CD4-positive, alpha-beta T cell treated with Interleukin-4 for 1 hour (primary cell): ENCODE data around the gene C20orf96.
"Not testable (repeated sequence)": the region's sequence is repeated elsewhere in the genome, so short reads cannot be mapped to it uniquely, and the experiment has no call there.

ENCODE experiments used
- DNase-seq, 2 donors: peaks; one replicate each; pipeline ENCODE4 v3.0.0-alpha.2; 2020 to 2022

C20orf96 gene

DNA sequence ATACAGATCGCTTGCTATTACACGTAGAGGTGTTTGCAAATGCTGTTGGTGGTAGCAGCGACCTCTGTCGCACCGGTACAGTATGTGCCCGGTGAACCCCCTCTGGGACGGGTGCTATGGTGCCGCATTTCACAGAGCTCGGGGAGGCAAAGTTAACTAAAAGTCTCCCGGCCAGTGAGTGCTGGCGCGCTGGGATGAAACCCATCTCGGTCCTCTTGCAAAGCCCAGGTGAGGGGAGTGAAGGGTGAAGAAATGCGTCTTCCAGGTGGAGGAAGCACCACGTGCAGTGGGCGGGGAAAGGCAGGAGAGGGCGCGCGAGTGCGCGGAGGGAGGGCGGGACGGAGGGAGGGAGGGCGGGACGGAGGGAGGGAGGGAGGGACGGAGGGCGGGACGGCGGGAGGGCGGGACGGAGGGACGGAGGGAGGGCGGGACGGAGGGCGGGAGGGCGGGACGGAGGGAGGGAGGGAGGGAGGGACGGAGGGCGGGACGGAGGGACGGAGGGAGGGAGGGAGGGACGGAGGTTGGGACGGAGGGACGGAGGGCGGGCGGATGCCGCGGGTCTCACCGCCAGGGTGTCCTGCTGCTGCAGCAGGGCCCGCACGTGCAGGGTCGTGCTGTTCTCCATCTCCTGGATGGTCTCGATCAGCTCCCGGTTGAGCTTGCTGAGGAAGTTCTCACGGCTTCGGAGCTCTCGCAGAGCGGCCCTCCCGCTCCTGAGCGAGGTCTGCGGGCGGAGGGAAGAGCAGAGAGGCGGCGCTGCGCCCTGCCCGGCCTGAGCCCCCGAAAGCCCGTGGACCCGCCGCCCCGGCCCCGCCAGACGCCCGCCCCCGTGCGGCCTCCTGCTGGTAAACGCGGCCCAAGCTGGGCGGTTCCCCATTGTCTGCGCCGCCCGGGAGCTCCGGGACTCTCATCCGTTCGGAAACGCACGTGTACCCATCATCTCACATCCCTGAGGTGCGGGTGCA, 11.7 kb downstream of the C20orf96 start:
- peak in 1 of 2 donors; percentile 65 for DNase-seq

DNA sequence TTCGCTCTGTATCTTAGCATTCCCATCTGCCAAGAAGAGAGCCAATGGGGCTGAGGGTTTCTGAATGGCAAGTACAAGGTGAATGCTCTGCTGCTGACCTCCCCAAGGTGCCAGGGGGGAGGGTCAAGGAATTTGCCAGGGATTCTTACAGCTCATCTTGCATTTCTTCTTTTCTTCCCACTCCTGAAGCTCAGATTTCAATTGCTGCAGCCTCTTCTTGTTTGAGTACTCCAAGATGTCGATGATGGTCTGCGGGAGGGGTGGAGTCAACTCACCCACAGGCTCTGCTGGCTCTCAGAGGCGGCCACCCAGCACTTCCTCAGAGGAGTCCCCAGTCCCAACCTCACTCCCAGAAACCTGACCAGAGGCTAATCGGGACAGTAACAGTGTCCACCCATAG, 12.4 kb downstream of the C20orf96 start:
- DNase-seq = no peak

DNA sequence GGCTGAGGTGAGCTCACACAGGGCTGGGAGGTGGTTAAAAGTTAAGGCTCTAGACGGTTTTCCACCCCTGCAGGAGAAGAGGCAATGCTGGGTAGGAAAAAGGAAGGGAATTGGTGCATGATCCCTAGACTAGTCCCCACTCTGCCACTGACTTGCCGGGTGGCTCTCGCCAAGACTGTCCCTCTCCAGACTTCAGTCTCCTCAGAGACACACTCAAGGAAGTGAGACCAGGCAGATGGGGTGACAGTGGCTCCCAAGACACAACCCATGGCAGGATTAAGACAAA, 13.1 kb downstream of the C20orf96 start:
- DNase-seq = no peak

DNA sequence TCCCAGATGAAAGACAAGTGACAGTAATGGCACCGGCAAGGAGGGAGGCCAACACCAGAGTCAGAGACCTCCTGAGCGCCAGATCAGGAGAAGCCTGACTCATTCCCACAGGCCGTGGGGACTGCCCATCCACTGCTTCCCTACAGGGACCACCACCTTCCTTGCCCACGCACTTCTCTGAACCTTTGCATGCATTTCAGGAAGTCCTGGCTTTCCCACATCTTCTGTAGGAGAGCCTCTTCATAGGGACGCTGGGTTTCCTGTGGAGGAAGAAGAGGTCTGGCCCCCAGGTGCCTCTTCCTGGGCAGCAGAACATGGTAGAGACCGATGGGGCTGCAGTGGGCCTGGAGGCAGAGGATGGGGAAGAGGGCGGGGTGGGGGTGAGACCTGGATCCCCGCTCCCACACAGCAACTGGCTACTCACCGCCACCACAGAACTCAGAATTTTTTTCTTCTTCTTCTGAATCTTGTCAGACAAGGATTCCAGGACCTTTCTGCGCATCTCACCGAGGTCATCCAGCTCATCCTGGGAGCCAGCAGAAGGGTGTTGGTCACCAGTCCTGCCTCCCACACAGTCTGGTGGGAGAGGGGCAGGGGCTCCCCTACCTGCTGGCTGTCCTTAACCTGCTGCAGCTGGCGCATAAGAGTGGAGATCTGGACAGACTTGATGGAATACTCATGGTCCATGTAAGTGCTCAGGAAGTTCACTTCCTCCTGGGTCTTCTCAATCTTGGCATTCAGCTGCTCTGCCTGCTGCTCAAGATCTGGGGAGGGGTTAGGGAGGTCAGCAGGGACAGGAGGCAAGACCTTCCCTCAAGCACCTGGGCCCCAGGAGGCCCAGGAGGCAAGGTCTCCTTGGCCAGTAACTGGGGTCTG, 13.7 kb downstream of the C20orf96 start:
- no peak for DNase-seq

DNA sequence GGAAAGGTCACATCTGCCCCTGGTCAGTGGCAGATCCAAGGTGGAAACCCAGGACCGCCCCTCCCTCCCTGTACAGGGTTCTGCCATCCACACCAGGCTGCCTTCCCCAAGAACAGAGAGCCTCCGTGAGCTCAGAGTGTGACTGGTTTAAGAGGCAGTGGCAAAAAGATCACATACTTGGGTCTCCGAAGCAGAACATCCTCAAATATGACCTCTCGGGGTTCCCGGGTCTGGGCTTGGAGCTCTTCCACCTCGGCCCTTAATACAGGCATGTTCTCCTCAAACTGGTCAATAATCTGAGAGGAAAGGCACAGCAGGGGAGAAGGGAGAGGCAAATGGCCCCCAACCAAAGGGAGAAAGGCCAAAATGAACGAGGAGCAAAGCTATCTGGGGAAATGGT, 14.8 kb downstream of the C20orf96 start:
- DNase-seq = no peak

DNA sequence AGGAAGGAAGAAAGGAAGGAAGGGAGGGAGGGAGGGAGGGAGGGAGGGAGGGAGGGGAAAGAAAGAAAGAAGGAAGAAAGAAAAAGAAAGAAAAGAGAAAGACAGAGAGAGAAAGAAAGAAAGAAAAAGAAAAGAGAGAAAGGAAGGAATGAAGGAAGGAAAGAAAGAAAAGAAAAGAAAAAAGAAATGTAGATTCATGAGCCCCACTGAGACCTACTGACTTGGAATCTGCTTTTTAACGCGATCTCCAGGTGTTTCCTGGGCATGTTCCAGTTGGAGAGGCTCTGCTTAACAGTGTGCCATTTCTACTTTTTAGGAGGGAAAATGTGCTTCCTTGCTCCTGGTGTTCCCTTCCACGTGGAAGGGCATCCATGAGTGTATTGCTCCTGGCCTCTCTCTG, 16.7 kb downstream of the C20orf96 start:
- DNase-seq = no peak

DNA sequence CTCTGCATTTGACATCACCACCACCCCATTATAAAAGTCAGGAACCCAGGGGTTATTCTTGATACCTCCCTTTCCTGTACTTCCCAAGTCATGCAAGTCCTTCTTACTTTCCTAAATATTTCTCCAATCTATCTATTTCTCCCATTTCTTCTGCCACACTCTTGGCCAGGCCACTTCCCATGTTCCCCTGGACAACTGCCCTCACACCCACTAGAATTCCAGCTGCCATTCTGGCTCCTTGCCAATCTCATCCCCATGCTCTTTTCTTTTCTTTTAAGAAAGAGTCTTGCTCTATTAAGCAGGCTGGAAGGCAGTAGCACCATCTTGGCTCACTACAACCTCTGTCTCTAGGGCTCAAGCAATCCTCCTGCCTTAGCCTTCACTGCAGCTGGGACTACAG, 17.8 kb downstream of the C20orf96 start:
- DNase-seq = no peak

DNA sequence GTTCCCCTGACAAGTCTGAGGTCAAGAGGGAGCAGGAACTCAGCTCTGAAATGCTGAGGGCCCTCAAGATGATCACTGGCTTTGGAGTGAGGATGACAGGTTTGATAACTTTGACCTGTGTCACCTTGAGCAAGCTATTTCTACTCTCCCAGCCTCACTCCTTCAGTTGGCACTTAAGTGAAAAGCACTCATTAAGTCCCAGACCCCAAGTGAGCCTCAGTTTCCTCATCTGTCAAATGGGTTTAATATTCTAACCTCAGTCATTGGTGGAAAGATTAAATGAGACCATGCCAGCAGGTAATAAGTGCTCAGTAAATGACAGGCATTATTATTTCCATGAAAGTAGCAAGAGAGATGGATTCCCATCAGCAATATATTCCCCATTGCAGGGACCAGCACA, 19.0 kb downstream of the C20orf96 start:
- no peak for DNase-seq

DNA sequence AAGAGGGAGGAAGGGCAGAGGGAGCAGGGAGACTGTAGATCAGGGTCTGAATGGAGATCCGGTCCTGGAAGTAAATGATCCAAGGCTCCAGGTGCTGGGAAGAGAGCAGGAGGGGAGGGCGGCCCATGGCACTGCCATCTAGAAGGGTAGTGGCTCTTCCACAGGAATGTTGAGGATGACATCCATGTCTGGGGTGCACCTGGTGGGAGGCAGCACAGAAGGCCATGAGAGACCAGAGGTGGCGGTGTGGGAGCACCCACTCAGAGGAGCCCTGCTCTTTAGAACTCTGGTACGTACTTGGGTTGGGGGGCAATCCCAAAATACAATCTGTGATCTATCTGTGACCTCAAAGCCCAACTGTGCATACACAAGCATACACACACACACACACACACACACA, 19.5 kb downstream of the C20orf96 start:
- no peak for DNase-seq

DNA sequence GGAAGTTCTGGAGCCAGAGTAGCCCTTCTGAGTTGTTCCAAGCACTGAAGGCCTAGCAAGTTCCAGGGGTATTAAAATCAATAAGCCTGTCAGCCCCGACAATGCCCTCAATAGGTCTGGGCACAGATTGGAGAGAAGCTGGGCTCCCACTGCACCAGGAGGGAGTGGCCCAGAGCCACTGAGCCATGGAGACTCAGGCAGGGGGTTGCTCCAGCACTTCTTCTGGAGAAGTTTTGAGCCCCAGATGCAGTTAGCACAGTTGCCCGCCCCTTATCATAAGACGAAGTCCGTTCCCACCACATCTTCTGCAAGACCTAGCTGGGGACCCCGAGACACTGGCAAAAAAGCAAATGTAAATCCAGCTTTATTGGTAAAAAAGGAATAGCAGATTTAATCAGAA, 20.0 kb downstream of the C20orf96 start:
- no peak for DNase-seq

DNA sequence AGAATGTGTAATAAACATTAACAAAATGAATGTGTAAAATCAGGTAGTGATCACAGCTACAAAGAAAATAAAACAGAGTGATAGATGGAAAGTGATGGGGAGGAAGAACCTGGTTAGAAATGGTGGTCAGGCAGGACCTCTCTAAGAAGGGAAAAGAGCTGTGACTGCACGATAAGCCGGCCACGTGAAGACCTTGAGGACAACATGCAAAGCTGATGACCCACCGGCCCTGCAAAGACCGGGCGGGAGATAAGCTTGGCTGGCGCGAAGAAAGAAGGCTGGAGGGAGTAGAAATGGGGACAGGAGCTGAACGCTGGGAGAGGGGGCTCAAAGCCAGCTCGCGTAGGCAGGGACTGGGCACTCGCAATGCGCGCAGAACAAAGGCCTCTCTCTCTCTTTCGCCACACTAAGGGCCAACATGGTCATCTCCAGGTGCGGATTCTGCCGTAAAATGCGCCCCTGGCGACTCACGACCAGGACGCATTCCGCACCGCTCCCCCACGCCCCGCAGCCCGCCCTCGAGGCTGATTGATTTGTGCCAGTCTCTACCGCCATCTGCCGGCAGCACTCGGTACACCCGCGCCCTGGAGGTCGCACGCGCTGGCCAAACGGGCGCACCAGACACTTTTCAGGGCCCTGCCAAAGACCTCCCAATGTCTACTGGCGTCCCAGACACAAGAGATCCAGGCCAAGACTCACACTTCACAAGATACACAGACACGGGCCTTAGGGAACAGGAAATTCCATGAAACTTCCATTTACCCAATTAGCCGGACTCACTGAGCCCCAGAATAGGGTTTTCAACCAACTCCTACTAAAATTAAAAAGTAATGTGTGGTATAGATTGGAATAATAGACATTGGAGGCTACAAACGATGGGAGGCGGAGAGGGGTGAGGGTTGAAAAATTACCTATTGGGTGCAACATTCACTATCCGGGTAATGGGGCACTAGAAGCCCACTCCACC, 23.7 kb downstream of the C20orf96 start:
- DNase-seq = peak; percentile 86 to 87

DNA sequence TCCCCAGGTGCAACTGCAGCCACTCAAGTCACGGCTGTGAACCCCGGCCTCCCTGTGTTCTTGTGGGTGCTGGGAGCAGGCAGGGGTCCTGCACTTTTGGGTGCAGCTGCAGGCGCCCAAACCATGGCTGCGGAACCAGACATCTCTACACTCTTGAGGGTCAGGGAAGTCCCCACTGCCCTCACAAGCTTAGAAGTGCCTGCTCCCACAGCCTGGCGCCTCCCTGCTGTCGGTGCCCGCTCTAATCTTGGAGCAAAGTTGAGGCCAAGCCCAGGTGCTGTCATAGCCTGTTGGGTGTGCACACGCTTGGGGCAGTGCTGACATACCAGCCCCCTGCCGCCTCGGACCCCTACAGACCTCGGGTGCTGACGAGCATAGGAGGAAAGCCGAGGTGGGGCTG, 26.8 kb downstream of the C20orf96 start:
- no peak for DNase-seq

DNA sequence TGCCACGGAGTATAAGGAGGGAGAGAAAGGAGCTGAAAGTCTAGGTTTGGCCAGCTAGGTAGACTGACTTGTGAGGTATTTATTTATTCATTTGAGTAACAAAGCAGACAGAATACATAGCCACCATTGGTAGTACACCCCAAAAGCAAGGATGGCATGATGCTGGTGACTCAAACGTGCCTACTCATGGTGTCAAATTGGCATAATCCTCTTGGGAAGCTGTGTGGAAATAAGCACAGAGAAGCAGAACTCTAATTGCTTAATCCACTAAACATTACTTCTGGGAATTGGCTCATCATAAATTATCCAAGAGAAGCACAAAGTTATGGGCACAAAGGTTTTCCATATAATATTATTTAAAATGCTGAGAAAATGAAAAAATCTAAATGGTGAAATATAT, 30.6 kb downstream of the C20orf96 start:
- no peak for DNase-seq

DNA sequence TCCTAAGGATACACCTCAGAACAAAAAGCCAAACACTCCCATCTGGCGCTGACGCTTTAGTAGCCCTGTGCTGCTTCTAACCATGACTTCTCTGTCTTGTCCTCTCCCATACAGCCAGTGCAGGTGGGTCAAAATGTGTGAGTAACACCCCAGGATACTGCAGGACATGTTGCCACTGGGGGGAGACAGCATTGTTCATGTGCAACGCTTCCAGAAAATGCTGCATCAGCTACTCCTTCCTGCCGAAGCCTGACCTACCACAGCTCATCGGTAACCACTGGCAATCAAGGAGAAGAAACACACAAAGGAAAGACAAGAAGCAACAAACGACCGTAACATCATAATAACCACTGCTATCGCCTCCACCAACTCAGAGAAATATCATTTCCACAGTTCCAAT, 31.6 kb downstream of the C20orf96 start:
- DNase-seq = peak in 1 of 2 donors; percentile 6

DNA sequence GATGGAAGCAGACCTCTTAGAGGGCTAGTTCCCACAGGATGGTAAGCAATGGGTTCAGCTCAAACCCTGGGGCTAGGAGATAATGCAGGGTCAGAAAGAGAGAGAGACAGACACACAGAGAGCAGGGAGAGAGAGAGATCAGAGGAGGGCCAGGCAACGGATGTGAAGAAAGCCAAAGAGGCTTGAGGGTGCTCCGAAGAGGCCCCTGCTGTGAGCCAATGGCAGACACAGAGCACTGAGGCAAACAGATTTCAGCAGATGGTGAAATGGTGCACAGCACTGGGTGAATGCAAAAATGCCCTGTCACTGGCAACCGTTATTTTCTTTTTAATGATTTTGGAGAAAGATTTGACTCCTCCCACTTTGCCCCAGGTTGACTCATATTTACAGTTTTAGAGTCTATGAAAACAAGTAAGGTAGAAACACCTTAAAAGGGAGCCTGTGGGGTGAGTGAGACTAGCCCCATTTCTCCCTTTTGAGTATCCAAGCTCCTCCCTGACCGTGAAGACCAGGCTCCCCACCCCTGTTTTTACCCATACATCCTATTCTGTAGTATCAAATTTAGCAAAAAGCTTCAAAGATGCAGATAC, 32.2 kb downstream of the C20orf96 start:
- DNase-seq = no peak

DNA sequence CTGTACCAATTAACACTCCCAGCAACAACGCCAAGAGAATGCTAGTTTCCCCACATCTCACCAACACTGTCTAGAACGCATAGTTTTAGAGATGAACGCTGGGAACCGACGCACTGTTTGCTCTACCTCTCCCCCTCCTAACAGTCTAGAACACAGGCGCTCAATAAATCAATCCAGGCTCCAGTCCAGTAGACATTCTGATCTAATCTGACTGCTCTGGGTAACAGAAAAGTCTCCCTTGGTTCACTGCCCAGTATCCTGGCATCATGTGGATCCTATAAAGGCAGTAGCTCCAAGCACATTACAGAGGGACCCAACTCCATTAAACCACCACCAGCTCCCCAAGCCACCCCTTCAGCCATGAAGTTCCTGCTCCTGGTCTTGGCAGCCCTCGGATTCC, 33.1 kb downstream of the C20orf96 start, which contains the start of gene DEFB132:
TSS of gene DEFB132 (plus strand) at position 306 of the 400 bp plus-strand sequence. CDS start at position 361, 55 bp downstream.
- no peak for DNase-seq

DNA sequence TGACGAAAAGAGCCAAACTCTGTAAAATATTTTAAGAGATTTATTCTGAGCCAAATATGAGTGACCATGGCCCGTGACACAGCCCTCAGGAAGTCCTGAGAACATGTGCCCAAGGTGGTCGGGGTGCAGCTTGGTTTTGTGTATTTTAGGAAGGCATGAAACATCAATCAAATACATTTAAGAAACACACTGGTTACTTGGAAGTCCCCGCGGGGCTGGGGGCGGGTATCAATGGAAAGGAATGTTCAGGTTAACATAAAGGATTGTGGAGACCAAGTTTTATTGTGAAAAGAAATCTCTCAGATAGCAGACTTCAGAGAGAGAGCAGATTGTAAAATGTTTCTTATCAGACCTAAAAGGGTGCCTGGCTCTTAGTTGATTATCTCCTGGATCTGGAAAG, 37.1 kb downstream of the C20orf96 start:
- not testable (repeated sequence) for DNase-seq

DNA sequence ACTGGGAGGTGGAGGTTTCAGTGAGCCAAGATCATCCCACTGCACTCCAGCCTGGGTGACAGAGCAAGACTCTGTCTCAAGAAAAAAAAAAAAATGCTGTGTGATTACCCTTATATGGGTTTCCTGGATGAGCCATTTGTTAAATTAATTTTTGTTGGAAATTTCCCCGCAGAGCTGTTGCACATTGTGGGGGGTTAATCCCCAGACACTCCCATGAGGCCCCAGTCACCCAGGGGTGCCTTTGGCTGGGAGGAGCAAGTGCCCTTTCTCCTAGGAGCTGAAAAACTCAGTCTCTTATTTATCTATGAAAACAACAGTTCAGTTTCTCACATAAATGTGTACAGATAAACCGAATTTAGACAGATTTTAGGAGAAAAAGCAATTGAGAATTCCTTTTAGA, 37.7 kb downstream of the C20orf96 start:
- DNase-seq = no peak

DNA sequence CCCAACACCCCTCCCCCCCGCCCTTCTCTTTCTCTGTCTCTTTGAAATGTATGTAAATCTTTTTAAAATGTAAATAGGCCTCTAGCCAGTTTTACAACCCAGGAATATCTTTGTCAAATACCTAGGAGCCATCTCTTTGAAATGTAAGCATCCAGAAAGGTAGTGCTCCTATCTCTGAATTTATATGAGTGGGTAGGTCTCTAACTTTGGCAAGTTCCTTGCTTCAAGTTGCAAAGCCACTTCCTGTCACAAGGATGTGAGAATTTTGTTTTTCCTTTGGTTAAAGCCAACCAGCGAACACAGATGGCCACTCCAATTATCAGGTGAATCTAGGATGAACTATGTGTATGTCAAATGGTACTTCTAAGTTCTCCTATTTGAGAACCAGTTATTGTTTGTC, 39.2 kb downstream of the C20orf96 start:
- DNase-seq = no peak

DNA sequence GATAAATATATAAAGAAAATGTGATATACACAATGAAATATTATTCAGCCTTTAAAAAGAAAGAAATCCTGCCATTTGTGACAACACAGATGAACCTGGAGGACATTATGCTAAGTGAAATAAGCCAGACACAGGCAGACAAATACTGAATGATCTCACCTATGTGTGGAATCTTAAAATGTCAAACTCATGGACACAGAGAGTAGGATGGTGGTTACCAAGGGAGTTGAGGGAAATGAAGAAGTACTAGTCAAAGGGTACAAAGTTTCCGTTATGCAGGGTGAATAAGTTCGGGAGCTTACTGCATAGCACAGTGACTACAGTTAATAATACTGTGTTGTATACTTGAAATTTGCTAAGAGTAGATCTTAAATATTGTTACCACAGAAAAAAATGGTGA, 47.6 kb downstream of the C20orf96 start:
- no peak for DNase-seq

DNA sequence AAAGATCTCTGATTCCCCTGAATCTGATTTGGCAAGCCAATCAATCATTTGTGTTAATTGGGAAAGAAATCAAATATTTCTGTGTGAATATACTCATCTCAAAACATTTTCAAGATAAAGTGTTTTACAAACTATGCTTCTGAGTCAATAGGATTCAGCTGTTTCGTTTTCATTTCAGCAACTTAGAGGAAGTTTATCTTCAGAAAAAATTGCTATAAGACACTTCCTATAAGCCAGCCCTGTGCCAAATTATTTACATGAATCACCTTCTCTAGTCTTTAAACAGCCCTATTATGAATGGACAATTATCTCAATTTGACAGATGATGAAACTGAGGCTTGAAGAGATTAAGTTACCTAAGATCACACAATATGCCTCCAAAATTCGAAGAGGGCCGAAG, 52.6 kb downstream of the C20orf96 start:
- DNase-seq = no peak

DNA sequence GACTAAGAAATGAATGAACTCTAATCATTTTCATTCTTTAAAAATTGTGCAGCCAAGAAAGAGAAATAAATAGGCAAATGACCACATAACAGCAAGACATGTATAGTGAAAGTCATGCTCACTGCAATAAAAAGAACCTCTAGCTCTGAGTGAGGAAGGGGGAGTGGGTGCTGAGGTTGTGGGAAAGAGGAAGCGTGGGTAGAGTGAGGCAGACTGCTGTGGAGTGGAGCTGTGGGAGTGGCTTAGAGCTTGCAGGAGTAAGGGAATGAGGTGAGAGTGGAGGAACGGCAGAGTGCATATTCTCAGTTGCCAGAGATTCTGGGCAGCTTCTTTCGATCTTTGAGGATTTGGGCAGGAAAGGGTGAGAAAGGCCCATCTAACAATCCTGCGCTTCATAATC, 53.1 kb downstream of the C20orf96 start:
- peak in 1 of 2 donors; percentile 29 for DNase-seq
